ENCODE results near the gene MARF1.

The MARF1 gene

DNA sequence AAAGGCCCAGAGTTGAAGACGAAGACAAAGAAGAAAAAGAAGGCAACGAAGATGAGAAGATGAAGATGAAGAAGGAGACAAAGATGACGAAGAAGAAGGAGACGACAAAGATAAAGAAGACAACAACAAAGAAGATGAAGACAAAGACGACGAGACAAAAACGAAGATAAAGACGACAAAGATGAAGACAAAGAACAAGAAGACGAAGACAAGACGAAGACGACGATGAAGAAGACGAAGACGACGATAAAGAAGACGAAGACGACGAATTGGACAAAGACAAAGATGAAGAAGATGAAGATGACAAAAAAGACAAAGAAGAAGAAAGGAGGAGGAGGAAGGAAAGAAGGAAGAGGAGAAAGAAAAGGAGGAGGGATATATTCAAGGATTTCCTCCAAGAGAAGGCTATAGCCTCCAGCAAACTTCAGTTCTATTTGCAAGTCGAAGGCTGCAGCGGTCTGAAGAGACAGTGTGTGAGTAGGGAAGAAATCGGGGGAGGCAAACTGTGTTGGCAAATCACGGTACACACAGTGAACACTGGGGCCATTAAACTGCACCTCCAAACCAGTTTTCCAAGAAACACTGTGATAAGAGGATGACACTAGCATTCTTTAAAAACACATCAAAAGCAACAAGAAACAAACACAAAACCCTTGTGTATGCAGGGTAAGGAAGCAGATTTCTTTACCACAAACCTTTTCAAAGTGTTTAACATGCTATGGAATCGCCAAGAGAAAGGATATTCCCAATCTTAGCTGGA, 40.5 kb downstream of the MARF1 start:
- FAIRE-seq: no peak
- no peak for DNase-seq (ENCODE audit: insufficient read length, low spot score)

DNA sequence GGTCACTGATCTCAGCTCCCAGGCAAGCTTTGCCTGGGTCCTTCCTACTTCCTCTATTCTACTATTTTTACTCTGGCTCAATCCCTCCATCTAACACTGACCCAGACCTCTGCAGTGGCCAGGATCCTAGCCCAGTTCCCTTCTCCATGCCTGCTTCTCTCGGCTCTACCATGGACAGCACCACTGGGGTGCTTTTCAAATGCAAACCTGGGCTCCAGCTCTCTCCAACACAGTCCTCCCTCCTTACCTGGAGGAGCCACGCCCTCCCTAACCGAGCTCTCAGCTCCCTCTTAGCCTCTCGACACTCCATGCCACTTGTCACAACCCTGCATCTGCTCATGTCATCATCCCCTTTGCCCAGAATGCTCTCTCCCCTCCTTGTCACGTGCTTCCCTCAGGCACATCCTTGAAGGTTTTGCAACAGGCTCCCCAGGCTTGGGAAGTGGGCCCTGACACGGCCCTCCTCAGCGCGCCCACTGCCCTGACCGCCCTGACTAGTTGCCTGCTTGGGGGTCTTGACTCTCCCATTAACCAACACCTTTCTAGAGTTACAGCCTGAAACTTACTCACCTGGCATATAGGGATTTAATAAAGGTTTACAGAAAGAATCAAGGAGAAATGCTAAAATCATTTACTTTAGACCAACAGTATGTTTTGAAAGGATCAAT, 41.6 kb downstream of the MARF1 start:
- FAIRE-seq: no peak
- no peak for DNase-seq (ENCODE audit: insufficient read length, low spot score)

DNA sequence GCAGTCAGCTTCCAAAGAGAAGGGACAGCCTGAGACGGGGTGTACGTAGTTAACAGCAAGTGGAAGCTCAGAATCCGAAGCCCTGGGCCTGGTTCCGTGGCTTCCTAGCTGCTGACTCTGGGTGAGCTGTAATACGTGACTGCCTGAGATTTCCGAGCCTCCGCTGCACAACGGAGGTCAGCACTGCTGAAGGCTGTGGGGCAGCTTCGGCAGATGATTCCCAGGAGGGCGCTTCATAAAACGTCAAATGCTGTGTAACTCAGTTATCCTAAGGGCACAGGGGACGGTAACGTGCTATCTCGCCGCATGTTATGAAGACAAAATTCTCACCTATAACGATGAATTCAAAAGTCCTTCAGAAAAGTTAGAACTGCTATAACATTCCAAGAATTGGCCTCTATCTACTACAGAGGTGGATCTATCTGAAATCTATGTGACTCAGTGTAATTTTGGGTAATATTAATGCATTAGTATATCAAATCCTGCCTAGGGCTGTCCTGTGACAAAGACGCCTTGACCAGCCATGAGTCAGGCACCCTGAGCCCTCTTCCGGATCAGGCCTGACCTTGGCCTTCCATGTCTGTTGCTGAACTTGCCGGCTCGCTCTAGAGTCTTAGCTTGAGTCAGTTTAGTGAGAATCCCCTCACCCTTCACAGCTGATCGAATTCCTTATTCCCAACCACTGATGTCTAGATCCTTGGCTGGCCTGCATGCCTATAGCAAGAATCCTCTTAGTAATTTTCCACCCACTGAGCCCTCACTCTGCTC, 43.5 kb downstream of the MARF1 start:
- no peak for DNase-seq (ENCODE audit: insufficient read length, low spot score)
- no peak for FAIRE-seq

DNA sequence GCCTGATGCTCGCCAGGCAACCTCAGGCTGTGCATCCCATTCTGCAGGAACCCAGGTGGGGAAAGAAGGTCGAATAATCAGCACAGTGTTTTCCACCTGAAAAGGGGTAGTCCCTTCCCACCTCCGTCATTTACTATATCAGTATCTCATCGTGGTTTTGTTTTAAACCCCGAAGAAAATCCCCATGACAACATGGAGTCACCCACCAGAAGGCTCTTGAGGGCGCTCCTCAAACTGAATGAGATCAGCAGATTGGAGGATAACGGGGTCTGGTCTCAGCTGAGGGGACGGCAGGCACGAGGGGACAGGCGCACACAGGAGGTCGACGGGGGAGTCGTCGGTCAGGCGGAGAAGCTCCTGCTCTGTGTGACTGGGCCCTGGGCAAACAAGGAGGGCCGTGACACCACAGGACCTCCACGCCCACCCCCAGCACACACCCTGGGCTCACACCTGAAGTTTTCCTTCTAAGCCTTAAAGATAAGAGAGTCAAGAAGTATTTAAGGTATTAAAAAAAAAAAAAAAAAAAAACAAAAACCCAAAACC, 44.2 kb downstream of the MARF1 start:
- FAIRE-seq: no peak

DNA sequence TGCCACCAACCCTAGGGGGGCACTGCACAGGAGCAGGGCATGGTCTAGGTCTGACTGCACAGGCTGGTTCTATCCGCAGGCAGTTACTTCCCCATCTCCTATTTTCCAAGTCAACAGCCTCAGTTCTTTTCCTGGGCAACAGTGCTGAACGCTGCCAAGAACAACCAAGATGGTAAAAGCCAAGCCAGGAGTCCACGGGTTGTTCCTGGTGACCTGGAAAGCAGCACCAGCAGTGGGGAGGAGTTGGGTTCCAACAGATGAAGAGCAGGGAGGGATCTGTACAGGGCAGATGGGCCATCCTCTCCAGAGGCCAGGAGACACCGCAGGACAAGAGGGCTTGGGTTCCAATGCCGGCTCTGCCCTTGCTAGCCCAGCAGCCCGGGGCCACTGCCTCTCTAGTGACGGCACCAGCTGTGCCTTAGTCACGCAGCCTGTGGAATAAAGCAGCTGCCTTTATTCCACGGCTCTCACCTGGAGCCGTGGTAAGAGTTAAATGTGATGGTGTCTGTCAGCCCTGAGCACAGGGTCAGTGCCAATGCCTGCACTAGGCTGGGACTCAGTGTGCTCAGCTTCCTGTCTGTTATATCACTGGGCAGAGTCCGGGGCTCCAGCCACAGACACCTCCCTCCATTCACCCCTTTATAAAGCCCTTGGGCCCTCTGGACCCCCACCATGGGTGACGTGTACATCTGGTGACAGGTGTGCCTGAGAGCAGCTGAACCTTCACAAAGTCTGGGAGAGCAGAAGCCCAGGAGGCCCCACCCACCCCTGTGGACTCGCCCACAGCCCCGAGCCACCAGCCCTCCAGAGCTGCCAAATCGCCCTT, 44.9 kb downstream of the MARF1 start:
- FAIRE-seq (no peak), DNase-seq (ENCODE audit: insufficient read length, low spot score) (no peak)

More for the DNA sequence above, 44.2 kb downstream of the MARF1 start:
- no peak for DNase-seq (ENCODE audit: insufficient read length, low spot score)

DNA sequence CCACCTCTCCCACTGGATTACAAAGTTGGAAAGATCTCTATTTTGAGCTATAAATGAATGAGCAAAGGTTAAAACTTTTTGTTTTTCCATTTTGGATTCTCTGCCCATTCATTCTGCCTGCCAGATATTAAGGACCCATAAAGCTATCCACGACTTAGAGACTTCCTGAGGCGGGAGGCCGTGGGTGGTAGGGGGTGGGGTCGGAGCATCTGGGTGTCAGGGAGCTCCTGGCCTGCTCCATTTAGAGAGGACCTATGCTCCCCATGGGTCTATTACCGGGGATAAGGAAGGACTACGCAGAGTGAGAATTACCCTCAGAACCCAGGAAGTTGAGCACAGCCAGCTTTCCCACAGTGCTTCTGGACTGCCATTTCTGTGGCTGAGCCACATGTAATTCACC, 45.8 kb downstream of the MARF1 start:
- FAIRE-seq (no peak), DNase-seq (ENCODE audit: insufficient read length, low spot score) (no peak)

DNA sequence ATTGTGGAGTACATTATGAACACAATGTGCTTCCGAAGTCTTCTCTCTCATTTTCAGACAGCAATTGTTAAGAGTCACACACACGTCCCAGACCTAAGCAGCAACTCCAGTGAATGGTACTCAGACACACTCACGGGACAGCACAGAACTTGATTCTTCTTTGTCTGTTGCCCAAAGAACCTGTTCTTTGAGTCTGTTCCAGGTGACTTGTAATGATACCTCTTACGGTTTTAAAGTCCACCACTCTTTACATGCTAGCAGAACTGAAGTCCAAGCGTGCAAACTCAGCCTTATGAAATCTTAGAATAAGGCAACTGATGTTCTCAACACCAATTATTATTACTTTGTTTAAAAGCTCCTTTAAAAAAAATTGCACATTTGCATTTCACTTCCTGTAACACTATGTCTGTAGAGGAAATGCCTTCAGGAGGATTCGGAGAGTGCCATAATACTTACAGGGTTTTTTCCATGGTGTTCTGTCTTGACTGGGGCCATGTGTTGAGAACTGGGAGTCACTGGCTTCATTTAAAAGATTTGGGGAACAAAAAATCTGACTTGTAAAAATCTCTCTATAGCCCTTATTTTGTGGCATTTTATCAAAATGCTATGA, 48.1 kb downstream of the MARF1 start:
- DNase-seq (ENCODE audit: insufficient read length, low spot score): no peak
- no peak for FAIRE-seq

DNA sequence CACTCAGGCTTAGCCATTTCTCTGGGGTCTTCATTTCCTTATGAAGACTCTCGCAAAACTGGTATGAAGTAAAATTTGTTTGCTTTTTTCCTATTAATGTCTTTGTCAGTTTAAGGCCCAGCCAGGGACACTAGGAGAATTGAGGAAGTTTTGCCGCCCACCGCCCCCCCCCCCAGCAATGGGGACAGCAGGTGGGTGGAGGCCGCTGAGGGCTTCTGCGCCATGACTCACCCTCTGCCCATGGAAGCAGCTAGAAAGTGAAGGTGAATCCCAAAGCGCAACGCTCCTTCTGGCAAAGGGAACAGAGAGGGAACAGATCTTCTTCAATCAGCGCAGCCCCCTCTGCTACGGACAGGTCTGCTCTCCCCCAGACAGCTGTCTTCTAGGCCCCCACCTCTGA, 49.7 kb downstream of the MARF1 start:
- DNase-seq (ENCODE audit: insufficient read length, low spot score) (no peak), FAIRE-seq (no peak)

DNA sequence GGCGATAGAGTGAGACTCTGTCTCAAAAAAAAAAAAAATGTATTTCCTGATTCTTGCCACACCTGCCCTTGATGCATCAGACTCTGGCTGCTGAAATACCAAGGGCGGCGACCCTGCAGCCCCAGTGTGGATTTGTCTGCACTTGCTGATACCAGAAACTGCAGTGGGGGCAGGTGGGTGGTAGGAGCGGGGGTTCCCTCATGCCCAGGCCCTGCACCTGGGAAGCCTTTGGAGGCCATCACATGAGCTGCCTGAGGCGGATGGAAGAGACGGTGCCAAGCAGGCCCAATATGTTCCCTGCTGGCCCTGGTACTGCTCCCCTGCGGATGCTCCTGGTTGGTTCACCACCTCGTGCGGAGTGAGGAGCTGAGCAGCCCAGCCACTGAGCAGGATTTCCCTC, 50.6 kb downstream of the MARF1 start:
- DNase-seq (ENCODE audit: insufficient read length, low spot score) (no peak), FAIRE-seq (no peak)

DNA sequence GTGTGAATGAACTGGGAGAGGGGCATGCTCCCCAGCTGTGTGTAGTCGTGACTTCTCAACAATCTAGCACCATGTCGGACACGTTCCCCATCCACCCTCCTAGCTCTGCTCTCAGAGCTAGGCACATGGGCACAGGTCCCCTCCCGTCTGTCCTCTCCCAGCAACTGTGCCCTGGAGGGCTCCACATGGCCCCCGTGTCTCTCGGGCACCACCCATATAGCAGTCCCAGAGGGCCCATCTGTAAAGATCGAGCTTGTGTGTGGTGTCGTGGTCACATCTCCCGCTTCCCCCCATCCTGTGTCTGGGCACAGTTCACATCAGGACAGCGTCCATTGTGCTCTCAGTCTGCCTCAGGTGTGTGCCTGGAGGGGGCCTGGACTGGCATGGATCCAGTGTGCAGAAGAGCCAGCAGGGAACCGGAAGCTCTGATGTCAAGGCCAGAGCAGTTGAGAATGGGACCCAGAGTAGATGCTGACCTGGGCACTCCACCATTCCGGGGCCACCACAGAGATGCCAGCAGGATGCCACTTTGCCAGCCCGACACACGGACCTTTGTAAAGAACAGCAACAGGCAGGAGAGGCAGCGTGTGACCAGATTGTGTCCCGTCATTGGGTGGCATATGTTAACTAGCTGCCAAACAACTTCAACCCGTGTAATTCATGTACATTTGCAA, 55.7 kb downstream of the MARF1 start:
- FAIRE-seq: no peak
- no peak for DNase-seq (ENCODE audit: insufficient read length, low spot score)

DNA sequence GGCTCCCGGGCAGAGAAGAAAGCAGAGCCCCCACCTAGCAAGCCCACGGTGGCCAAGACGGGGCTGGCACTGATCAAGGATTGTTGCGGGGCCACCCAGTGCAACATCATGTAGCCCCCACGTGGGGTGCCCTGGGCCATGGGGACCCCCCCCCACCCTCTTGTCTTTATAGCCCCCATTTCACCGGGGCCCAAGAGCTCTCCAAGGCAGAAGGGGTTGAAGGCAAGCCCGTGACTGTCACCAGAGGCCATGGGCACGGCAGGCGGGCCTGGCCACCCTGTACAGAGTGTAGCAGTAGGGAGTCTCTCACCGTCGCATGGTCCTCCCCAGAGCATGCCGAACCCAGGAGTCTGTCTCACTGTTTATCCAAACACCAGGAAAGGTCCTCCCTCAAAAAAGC, 56.2 kb downstream of the MARF1 start:
- no peak for FAIRE-seq

DNA sequence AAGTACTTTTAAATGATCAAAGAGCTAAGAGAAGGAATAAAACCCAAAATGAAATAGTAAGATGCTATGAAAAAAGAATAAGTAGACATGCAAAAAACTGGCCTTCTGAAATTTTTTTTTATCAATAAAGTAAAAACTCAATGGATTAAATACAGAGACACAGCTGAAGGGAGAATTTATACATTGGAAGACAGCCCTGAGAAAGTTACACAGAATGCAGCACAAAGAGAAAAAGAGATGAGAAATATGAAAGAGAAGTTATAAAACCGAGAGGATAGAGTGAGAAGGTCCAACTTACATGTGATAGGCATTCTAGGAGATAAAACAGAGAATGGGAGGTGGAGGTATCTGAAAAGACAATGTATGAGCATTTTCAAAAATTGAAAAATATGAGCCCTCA, 57.0 kb downstream of the MARF1 start:
- FAIRE-seq (no peak), DNase-seq (ENCODE audit: insufficient read length, low spot score) (no peak)

More for the DNA sequence above, 56.2 kb downstream of the MARF1 start:
- no peak for DNase-seq (ENCODE audit: insufficient read length, low spot score)

DNA sequence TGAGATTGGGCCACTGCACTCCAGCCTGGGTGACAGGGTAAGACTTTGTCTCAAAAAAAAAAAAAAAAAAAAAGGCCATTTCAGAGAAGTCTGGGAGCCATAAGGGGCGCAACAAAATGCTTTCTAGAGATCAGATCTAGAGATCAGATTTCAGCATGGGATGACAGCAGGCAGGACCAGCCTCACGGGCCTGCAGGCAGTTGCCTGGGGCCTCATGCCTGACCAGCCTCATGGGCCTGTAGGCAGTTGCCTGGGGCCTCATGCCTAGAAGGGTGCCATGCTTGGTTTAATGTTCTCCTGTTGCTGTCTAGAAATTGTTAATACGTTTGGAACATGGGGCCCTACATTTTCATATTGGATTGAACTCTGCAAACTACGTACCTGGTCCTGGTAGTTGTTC, 59.4 kb downstream of the MARF1 start:
- no peak for DNase-seq (ENCODE audit: insufficient read length, low spot score)
- FAIRE-seq: no peak

DNA sequence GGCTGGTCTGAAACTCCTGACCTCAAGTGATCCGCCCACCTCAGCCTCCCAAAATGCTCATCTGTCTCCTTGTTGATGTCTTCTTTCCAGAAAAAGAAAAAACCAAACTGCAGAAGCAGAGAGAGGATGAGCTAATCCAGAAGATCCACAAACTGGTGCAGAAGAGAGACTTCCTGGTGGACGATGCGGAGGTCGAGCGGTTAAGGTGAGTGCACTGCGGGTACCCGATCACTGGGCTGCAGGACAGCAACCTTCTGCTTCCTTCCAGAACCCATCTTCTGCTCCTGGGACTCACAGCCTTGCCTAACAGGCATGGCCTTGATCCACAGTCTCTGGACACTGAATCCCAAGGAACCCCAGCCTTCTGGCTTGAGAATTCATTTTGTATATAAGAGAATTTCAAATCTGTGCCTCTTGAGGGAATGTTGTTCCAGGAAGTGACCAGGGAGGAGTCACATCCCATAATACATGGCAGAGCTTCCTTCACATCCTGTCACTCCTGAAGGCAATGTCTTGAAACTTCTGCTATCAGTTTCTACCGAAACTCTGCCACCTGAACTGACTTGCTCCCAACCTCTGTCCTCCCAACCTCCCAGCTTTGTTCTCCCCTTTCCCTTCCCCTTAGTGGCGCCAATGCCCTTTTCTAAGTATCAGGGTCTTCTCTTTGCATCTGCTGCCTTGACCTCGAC, 61.7 kb downstream of the MARF1 start:
- FAIRE-seq (no peak), DNase-seq (ENCODE audit: insufficient read length, low spot score) (no peak)

DNA sequence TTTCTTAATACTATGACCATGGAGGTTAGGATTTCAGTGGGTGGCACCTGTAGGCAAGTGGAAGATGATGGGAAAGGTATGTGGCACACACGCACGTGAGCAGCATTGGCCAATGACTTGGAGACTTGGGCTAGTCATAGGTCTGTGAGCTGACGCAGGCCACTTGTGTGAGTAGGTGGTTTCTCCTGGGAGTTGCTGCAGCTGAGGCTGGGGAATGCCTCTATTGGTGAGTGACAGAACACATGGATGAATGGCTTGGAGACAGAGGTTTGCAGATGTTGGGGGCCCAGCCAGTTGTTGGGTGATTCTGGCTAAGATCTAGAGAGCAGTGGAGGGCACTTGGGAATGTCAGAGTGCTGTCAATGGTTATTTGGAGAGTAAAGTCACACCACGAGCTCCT, 64.1 kb downstream of the MARF1 start:
- DNase-seq (ENCODE audit: insufficient read length, low spot score) (no peak), FAIRE-seq (no peak)

DNA sequence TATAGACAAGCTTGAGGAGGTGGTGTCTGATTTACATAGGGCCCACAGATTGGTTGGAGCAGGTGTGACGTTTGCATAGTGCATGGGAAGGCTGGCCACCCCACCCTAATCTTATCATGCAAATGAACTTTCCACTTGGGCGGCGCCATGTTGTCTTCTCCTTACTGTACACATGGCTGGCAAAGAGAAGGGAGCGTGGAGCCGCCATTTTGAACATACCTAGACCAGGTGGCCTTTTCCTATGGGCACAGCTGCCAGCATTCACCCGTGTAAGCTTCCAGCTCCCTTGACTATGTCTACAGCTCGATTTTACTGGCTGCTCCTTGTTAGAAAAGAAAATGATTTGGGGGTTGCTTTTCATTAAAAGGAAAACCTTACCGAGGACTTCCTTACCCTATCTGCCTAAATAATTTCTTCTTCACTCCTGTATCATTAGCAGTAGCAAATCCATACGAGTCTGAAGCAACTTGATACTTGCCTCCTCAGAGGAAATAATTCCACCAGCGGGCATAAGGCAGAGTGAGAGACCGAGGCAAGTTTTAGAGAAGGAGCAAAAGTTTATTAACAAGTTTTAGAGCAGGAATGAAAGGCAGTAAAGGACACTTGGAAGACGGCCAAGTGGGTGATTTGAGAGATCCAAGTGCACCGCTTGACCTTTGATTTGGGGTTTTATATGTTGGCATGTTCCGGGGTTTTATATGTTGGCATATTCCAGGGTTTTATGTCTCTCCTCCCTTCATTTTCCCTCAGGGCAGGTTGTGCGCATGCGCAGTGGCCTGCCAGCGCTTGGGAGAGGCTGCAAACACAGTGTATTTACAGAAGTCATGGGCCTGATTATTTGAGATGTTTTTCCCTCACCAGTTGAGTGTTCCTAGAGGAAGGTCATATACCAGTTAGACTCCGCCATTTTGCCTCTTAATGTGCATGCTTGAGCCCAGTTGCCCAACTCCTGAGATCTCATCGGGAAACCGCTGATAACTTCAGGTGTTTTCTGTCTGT, 65.7 kb downstream of the MARF1 start:
- no peak for DNase-seq (ENCODE audit: insufficient read length, low spot score)
- no peak for FAIRE-seq

DNA sequence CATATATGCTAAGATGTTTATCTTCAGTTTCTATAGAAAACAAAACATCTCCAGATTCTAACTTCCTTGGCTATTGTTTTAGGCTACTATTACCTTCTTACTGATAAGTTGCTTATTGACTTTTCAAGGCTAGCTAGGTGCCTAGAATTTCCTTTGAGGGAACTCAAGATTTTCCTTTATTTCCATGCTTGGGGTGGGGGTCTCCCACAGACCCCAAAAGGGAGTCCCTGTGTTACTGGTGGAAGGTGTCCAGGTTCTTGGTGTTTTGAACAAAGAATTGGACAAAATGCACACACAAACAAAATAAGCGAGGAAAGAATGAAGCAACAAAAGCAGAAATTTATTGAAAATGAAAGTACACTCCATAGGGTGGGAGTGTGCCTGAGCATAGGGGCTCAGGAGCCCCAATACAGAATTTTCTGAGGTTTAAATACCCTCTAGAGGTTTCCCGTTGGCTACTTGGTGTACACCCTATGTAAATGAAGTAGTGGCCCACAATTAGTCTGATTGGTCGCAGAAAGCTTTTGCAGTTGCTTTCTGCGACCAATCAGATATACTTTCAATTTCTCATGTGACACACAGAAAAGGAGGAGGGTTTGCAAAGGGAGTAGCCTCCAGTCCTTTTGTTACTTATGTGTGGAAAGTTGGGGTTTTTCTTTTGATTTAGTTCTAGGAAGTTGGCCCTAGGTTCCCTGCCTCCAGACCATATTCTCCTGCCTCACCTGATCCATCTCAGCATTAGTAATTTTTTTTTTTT, 67.5 kb downstream of the MARF1 start:
- DNase-seq (ENCODE audit: insufficient read length, low spot score): no peak
- no peak for FAIRE-seq
